ENCODE results near the gene EDN2.

The EDN2 gene

GRCh38 chr1:41461790-41462679 lies 22.4 kb downstream of the EDN2 start:
- DNase-seq = no peak

GRCh38 chr1:41456847-41457540 lies 27.5 kb downstream of the EDN2 start:
- DNase-seq = no peak

GRCh38 chr1:41455479-41456332 lies 28.8 kb downstream of the EDN2 start:
- no peak for DNase-seq

GRCh38 chr1:41454406-41454805 lies 30.1 kb downstream of the EDN2 start:
- no peak for DNase-seq

GRCh38 chr1:41452704-41453290 lies 31.7 kb downstream of the EDN2 start:
- no peak for DNase-seq

GRCh38 chr1:41450747-41451285 lies 33.7 kb downstream of the EDN2 start:
- DNase-seq = no peak

- DNase-seq = no peak
Measured at GRCh38 chr1:41449326-41449921, 35.1 kb downstream of the EDN2 start.

GRCh38 chr1:41448821-41449220 lies 35.7 kb downstream of the EDN2 start:
- DNase-seq = no peak

- peak; percentile 26 for DNase-seq
Measured at GRCh38 chr1:41447995-41448770, 36.3 kb downstream of the EDN2 start.

GRCh38 chr1:41446851-41447610 lies 37.5 kb downstream of the EDN2 start:
- no peak for DNase-seq

- no peak for DNase-seq
Measured at GRCh38 chr1:41444785-41445184, 39.7 kb downstream of the EDN2 start.

GRCh38 chr1:41444246-41444645 lies 40.2 kb downstream of the EDN2 start:
- no peak for DNase-seq

- no peak for DNase-seq
Measured at GRCh38 chr1:41442697-41443251, 41.7 kb downstream of the EDN2 start.

GRCh38 chr1:41440321-41441085 lies 44.0 kb downstream of the EDN2 start:
- DNase-seq = no peak

- no peak for DNase-seq
Measured at GRCh38 chr1:41439234-41439633, 45.2 kb downstream of the EDN2 start.

GRCh38 chr1:41438711-41439110 lies 45.8 kb downstream of the EDN2 start:
- DNase-seq = no peak

GRCh38 chr1:41437011-41437355 lies 47.5 kb downstream of the EDN2 start:
- no peak for DNase-seq

GRCh38 chr1:41436281-41437010 lies 48.0 kb downstream of the EDN2 start:
- DNase-seq = no peak
